ENCODE results near the gene USP13. TPM values are rescaled to one million over a fixed set of nuclear protein-coding genes. Genes with fewer than 3 reads are reported as not detected.

Gene USP13
- total and polyA plus RNA-seq, 2 experiments from 2014 or later = 30.6 to 31.1 TPM

DNA sequence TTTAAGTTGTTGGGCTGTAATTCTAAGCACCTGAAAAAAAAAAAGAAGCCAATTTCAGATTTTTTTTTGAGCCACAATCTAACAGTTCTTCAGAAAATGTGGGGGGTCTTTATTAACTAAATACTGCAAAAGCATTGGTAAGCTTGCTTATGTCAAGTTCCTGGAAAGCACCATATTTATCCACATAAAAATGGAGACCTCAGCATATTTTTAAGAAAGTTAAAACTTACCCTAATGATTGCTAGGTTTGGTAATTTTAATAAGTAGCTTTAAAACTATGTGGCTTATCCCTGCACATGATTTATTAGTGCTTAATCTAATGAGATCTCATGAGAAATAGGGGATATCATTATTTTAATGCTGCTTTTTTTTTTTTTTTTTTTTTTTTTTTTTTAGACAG lies 156.8 kb downstream of the USP13 start:
- H3K36me3 ChIP-seq = no peaks in the 10 kb centered on the region
- H3K9me3 ChIP-seq (ENCODE audit: low read depth) = no peaks in the 10 kb centered on the region
- H3K4me3 ChIP-seq = no peak overlapping the region
- H3K27ac ChIP-seq = no peak overlapping the region
- H3K4me1 ChIP-seq (ENCODE audit: low read depth) = no peaks in the 10 kb centered on the region
- no peaks in the 10 kb centered on the region for H3K27me3 ChIP-seq
- TF ChIP-seq CTCF (IDR thresholded peaks at IDR 0.05; ENCODE audit: low read depth, low read length) = no peak
- DNase-seq (ENCODE audit: low read depth in 1 of 2, low spot score in 1 of 2) = no peak

DNA sequence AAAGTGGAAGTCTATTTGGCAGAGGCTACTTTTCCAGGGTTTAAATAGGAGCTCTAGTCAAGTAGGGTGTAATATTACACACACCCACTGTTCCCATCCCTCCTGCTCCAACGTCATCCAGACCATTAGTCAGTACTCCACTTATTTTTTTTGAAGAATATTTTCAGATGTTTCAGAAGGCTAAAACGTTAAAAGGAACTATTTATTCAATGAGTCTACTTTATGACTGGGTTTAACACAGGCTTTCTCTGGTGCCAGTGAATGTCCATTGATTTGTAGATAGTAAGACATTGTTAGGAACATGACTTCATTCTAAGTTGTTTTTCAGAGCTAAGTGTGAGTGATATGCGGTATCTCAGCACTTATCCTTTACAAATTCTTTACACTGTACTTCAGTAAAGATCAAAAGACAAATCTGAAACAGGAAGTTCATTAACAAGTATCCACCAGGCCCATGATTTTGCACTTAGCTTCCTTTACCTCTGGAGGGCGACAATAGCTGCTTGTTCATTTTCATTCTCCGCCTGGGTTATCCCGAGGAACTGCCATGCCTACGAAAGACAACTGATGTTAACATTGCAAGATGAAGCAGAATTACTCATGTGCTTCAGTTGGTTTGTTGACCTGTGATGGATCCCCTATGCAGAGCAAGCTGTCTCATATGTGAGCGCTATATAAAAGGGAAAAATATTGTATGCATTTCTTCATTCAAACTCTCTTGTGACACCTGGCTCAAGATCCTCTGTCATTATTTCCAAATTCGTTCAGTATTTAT lies 158.7 kb downstream of the USP13 start:
- no peaks in the 10 kb centered on the region for H3K9me3 ChIP-seq (ENCODE audit: low read depth)
- no peaks in the 10 kb centered on the region for H3K36me3 ChIP-seq
- no peaks in the 10 kb centered on the region for H3K27me3 ChIP-seq
- H3K4me3 ChIP-seq = no peak overlapping the region
- TF ChIP-seq CTCF (IDR thresholded peaks at IDR 0.05; ENCODE audit: low read depth, low read length) = peak; percentile 67
- H3K4me1 ChIP-seq (ENCODE audit: low read depth) = no peaks in the 10 kb centered on the region
- DNase-seq (ENCODE audit: low read depth in 1 of 2, low spot score in 1 of 2) = peak; percentile 70 to 81
- H3K27ac ChIP-seq = peak overlapping the region; percentile 15

- Histone ChIP-seq H3K27ac (no peak overlapping the region), H3K9me3 (ENCODE audit: low read depth) (no peaks in the 10 kb centered on the region), H3K4me3 (no peak overlapping the region), H3K4me1 (ENCODE audit: low read depth) (no peaks in the 10 kb centered on the region), H3K36me3 (no peaks in the 10 kb centered on the region), H3K27me3 (no peaks in the 10 kb centered on the region)
- DNase-seq (ENCODE audit: low read depth in 1 of 2, low spot score in 1 of 2) = no peak
- no peak for TF ChIP-seq CTCF (IDR thresholded peaks at IDR 0.05; ENCODE audit: low read depth, low read length)
Observed at GRCh38 chr3:179812096-179812382, 159.2 kb downstream of the USP13 start.

DNA sequence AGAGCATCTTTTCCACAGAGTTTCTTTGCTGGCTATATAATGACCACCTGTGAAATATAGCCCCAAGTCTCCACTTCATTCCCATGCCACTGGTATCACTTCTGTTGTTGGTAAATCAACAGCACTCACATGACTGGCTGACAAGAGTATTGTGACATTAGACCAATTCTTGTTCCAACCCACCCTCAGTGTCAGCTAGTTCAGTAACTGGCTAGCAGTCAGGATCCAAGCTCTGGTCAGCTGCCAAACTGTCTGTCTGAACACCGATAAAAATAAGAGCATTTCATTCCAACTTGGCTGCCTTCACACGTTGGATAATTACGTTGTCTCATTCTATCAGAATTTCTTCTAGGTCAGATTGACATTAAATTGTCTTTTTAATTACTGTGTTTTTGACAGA lies 166.5 kb downstream of the USP13 start:
- Histone ChIP-seq H3K9me3 (ENCODE audit: low read depth) (no peaks in the 10 kb centered on the region), H3K27ac (no peak overlapping the region), H3K4me3 (no peak overlapping the region), H3K27me3 (no peaks in the 10 kb centered on the region), H3K4me1 (ENCODE audit: low read depth) (no peaks in the 10 kb centered on the region), H3K36me3 (no peaks in the 10 kb centered on the region)
- peak in 1 of 2 donors; percentile 36 for DNase-seq (ENCODE audit: low read depth in 1 of 2, low spot score in 1 of 2)
- no peak for TF ChIP-seq CTCF (IDR thresholded peaks at IDR 0.05; ENCODE audit: low read depth, low read length)

GRCh38 chr3:179822296-179822695 lies 169.5 kb downstream of the USP13 start:
- TF ChIP-seq CTCF (IDR thresholded peaks at IDR 0.05; ENCODE audit: low read depth, low read length) = no peak
- no peak for DNase-seq (ENCODE audit: low read depth in 1 of 2, low spot score in 1 of 2)
- H3K27ac ChIP-seq = no peak overlapping the region
- no peak overlapping the region for H3K4me3 ChIP-seq
- H3K36me3 ChIP-seq = no peaks in the 10 kb centered on the region
- H3K9me3 ChIP-seq (ENCODE audit: low read depth) = no peaks in the 10 kb centered on the region
- H3K4me1 ChIP-seq (ENCODE audit: low read depth) = no peaks in the 10 kb centered on the region
- no peaks in the 10 kb centered on the region for H3K27me3 ChIP-seq
